Measurements from ENCODE around the gene MED9. TPM values are rescaled to one million over a fixed set of nuclear protein-coding genes. Genes with fewer than 3 reads are reported as not detected.

The MED9 gene
- polyA plus RNA-seq, 1 of the 3 experiments (the other 2 are of a cell fraction): 10.1 TPM

GRCh38 chr17:17518014-17518413, 41.2 kb downstream of the MED9 start:
- H3K4me1 ChIP-seq (ENCODE audit: control insufficient read depth in 1 of 2, insufficient read depth in 2 of 2, low read depth in 1 of 2, low read length in 1 of 2): peaks cover 0 to 36% of the 10 kb centered on the region in 2 experiments; a peak in 1 of 4 replicates
- H2AFZ ChIP-seq (ENCODE audit: low read depth): no peak overlapping the region
- no peaks in the 10 kb centered on the region for H3K36me3 ChIP-seq (replicated peaks in 1 of 2; ENCODE audit: control insufficient read depth in 1 of 2, insufficient read depth in 2 of 2, low read length in 1 of 2)
- H3K9me2 ChIP-seq: no peaks in the 10 kb centered on the region
- ChIA-PET CTCF (interaction anchor here (0.8 to 8.3 kb wide), 3 partner anchors 21 to 163 kb away, joined by 3 to 42 read pairs (median 7); partner anchors contain the start of gene RASD1), POLR2A (no interaction called here)
- TF ChIP-seq CHD2 (IDR thresholded peaks at IDR 0.05; ENCODE audit: low read length, partially characterized antibody) (no peak), SMC3 (IDR thresholded peaks at IDR 0.05; ENCODE audit: low read depth, low read length) (no peak), RXRA (IDR thresholded peaks at IDR 0.05; ENCODE audit: borderline replicate concordance, low read depth) (no peak), GATA2 (CRISPR knock-in tag; IDR thresholded peaks at IDR 0.05) (no peak), NFIC (IDR thresholded peaks at IDR 0.05; ENCODE audit: borderline replicate concordance) (no peak), TEAD4 (IDR thresholded peaks at IDR 0.05; ENCODE audit: borderline replicate concordance, insufficient read depth) (no peak), SIN3A (IDR thresholded peaks at IDR 0.05; ENCODE audit: borderline replicate concordance, low read depth, low read length) (no peak), MAX (IDR thresholded peaks at IDR 0.05; ENCODE audit: low read depth) (no peak), IRF3 (IDR thresholded peaks at IDR 0.05; ENCODE audit: low read depth, low read length) (no peak), MXI1 (IDR thresholded peaks at IDR 0.05; ENCODE audit: low read depth, low read length) (no peak), GABPA (IDR thresholded peaks at IDR 0.05; ENCODE audit: low read depth) (no peak), JUND (IDR thresholded peaks at IDR 0.05) (no peak), EP300 (IDR thresholded peaks at IDR 0.05; ENCODE audit: borderline replicate concordance in 1 of 2, low read depth in 1 of 2, low read length in 1 of 2) (no peak), CTCF (IDR thresholded peaks at IDR 0.05) (no peak), USF1 (IDR thresholded peaks at IDR 0.05; ENCODE audit: borderline replicate concordance, low read depth) (no peak), YY1 (IDR thresholded peaks at IDR 0.05; ENCODE audit: low read depth) (no peak), MEF2A (IDR thresholded peaks at IDR 0.05; ENCODE audit: borderline replicate concordance, low read depth) (no peak)
- DNase-seq: no peak
- no peak overlapping the region for H3K4me3 ChIP-seq (ENCODE audit: low read depth in 2 of 2, low read length in 1 of 2)
- 88% methylated on average over 8 of the region's 15 CpGs for WGBS (ENCODE audit: low lambda C conversion rate)
- peaks cover 8% of the 10 kb centered on the region; the same call in 1 of the 2 replicates for H4K20me1 ChIP-seq (ENCODE audit: insufficient read depth)
- H3F3A ChIP-seq (replicated peaks; ENCODE audit: insufficient read depth): no peaks in the 10 kb centered on the region
- H3K79me2 ChIP-seq (ENCODE audit: insufficient read depth): no peaks in the 10 kb centered on the region
- H3K4me2 ChIP-seq: no peak overlapping the region
- no peak overlapping the region for H3K9ac ChIP-seq
- H3K9me3 ChIP-seq: no peaks in the 10 kb centered on the region
- no peak overlapping the region for H3K27ac ChIP-seq (ENCODE audit: low read depth in 2 of 2, low read length in 1 of 2)
- no peaks in the 10 kb centered on the region for H3K27me3 ChIP-seq (ENCODE audit: insufficient read depth)
